Activated T-helper 1 cell treated with anti-CD3 and anti-CD28 coated beads, Interleukin-2, amount 50 U/mL, for 16 hours (primary cell): Measurements from ENCODE around the gene AASDH.
"Not testable (repeated sequence)": the region's sequence is repeated elsewhere in the genome, so short reads cannot be mapped to it uniquely, and the experiment has no call there.

ENCODE experiments used
- DNase-seq, 2 donors: peaks; one replicate each; pipeline ENCODE4 v3.0.0-alpha.2; 2020; ENCODE audit warnings: low read depth in 1 of 2, low spot score in 1 of 2

AASDH gene

DNA sequence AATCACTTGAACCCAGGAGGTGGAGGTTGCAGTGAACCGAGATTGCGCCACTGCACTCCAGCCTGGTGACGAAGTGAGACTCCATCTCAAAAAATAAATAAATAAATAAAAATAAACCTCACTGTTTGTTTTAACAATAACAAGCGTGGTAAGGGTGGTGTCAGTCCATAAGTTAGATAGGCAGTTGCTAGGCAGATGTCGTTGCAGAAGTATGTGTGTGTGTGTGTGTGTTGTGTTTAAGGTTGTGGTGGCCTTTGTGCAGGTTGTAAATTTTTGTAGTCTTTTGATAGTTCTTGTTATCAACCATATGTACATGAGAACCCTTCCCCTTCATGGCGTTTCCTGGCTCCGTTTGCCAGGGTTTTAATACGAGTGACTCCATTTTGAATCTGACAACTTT, 4.0 kb upstream of the AASDH start:
- DNase-seq = no peak

DNA sequence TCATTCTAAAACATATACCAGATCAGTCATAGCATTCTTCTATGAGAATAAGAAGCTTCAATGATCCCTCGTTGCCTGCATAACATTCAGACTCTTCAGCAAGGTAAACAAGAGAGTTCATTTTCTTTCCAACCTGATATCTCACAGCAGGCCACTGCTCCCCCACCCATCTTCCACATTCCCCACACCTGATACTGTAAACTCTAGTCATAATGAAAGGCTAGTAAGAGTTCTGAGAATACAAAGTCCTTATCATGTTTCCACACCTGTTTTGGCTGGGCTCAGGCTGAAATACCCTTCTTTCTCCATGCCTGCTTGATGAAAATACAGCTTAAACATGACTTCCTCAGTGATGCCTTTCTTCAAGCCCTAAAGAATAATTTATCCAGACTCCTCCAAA, 2.3 kb upstream of the AASDH start:
- DNase-seq = no peak

DNA sequence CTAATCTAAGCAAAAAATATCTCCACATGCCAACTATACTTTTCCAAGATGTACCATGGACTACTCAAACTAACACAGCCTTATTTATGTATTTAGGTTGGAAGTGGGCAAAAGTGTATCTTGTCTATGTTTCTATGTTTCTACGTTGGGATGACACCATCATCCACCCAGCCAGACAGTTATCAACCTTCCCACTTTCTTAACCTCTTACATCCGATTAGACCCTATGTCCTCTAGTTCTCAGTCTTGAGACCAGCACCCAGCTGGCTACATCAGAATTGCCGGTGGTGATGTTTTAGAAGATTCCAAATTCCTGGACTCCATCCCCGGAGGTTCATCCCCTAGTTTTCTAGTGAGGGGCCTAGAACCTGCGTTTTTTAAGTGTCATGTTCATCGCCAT, 1.0 kb upstream of the AASDH start:
- DNase-seq = no peak

DNA sequence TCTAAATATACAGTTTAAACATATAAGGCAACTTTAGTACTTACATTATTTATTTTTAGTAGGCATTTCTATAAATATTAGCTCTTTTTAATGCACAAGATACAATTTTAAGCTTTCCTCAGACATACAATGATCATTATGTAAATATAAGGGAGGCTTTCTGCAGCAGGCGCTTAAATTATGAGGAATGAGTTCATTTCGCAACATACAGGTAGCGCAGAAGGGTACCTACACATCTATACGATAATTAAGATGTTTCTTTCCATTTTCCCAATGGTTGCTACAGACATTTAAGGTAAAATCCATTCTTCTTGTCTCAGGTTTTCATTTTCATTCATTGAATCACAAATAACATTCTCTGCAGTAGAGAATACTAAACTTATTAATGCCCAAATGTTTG, 1.2 kb downstream of the AASDH start:
- no peak for DNase-seq

DNA sequence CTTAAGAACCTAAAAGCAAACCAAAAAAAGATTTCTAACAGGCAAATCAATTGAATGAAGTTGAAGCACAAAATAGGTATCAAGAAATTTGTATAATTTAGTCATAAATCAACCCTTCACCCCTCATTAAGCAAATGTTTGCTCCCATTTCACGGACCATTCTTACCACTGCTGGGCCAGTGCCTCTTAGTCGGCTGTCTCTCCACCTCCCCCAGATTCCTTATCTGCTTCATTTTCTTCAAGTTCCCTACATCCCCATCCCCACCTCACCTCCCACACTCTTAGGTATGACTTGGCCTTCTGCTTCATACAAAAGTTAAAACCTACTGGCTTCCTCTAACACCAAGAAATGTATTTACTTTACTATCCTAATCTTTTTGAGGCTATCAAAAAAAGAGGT, 11.8 kb downstream of the AASDH start:
- DNase-seq = no peak

DNA sequence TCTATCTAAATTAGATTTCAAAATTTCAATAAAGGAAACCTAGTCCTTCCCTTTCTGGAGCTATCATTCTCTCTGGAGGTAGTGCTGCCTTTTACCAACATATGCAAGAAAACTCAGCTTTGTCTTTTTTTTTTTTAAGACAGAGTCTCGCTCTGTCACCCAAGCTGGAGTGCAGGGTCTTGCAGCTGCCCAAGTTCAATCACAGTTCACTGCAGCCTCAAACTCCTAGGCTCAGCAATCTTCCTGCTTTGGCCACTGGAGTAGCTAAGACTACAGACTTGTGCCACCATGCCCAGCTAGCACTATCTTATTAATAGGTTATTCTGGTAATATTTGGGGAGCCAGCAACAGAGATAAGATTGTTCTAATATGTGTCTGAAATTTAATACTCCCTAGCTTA, 12.3 kb downstream of the AASDH start:
- no peak for DNase-seq

DNA sequence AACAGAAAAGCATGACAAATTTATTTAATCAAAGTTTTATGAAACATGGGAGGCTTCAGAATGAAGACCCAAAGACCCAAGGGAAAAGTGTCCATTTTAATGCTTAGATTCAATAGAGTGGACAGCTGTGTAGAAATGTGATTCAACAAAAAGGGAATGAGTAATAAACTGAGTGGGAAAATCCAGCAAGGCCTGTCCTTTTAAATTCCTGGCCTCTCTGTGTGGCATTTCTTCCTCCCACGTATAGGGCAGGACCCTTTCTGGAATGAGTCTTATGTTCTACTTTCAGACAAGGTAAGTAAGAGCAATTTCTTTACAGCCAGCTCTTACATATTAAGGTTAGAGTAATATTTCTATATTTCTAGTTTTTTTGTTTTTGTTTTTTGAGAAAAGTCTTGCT, 14.5 kb downstream of the AASDH start:
- DNase-seq = no peak

DNA sequence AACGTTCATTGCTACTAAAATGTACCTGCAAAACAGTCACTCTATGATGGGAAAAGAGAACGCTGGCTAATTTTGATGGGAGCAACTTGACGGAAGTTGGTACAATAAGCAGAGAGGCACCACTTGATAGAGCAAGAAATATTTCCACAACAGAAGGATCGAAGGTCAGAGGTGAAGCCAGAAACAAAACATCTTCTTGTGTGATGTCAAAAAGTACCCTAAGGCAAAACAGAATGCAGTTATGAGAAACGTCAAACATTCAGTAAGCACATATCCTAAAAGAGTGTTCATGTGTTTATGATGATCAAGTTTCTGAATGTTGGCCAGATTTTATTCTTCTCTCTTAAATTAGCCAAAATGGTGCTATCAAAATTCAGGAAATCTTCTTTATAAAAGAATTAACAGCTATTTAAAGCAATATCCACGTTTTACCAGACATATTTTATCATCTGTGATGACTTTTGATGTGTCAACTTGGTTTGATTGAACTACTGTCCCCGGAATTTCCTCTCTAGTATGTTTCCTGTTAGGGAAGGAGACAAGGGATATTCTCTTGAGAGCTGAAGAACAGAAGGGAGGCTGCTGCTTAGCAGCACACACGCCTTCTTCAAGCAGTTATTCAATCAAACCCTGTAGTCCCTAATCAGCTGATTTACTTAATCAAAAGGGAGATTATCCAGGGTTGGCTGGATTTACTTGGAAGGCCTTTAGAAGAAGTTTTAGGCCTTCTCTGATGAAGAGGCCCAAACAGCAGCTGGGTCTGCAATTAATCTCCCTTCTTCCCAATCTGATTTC, 15.7 kb downstream of the AASDH start:
- no peak for DNase-seq

DNA sequence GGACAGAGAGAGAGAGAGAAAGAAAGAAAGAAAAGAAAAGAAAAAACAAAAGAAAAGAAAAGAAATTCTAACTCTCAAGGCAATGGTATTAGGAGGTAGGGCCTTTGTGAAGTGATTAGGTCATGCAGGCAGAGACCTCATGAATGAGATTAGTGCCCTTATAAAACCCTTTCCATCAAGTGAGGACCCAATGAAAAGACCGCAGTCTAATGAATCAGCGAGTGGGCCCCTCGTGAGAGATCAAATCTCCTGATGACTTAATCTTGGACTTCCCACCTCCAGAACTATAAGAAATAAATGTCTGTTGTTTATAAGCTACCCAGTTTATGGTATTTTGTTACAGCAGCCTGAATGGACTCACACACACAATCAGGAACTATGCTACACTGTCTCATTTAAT, 16.9 kb downstream of the AASDH start:
- no peak for DNase-seq

DNA sequence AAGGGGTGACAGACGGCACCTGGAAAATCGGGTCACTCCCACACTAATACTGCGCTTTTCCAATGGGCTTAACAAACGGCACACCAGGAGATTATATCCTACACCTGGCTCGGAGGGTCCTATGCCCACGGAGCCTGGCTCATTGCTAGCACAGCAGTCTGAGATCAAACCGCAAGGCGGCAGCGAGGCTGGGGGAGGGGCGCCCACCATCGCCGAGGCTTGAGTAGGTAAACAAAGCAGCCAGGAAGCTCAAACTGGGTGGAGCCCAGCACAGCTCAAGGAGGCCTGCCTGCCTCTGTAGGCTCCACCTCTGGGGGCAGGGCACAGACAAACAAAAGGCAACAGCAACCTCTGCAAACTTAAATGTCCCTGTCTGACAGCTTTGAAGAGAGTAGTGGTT, 24.3 kb downstream of the AASDH start:
- not testable (repeated sequence) for DNase-seq

DNA sequence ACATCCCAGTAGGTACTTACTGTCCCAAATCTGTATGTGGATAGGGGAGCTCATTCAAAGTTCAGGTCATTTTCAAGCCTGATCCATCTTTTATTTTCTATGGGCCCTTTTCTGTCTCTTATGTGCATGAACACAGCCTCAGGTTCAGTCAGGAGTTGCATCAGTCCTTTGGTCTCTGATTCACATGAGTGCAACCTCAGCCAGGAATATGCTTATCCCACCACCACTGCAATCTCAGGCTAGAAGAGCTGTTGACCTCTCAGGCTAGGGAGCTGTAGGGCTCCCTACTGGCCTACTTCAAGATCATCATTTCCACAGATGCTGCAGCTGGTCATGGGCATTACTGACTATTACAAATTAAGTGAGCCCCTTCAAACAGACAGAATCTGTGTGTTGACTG, 27.2 kb downstream of the AASDH start:
- DNase-seq = no peak

DNA sequence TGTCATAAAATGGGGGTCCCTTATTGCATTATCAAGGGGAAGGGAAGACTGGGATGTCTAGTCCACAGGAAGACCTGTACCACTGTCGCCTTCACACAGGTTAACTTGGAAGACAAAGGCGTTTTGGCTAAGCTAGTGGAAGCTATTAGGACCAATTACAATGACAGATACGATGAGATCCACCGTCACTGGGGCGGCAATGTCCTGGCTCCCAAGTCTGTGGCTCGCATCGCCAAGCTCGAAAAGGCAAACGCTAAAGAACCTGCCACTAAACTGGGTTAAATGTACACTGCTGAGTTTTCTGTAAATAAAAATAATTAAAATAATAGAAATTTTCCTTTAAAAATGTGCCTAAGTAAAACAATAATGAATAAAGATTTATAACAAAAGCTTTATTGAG, 30.6 kb downstream of the AASDH start:
- DNase-seq = no peak

DNA sequence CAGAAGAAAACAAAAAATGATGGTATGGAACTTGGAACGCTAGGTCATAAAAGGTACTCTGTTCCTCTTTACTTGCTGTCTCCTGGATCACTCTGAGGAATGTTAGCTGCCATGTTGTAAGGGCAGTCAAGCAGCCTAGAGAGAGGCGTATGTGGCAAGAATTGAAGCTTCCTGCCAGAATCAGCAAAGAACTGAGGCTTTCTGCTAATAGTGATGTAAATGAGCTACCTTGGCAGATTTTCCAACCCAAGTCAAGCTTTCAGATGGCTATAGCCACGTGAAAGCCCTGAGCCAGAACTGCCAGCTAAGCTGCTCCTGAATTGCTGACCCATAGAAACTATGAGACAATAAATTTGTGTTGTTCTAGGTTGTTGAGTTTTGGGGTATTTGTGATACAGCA, 38.7 kb downstream of the AASDH start:
- no peak for DNase-seq

DNA sequence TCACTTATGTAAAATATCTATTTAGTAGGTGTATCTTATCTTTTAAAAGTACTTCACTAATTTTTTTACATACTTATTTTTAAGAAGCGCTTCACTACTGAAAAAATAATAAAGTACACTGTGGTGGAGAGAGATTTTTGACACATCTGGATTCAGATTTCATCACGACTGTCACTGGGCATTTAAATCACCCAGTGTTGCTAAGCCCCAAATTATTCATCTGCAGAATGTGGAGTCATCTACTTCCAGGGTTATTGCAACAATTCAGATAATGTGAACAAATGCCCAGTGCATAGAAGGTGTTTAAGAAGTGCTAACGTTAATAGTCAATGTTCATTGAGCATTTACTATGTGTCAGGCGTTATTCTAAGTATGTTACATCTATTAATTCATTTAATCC, 41.8 kb downstream of the AASDH start:
- DNase-seq = no peak

DNA sequence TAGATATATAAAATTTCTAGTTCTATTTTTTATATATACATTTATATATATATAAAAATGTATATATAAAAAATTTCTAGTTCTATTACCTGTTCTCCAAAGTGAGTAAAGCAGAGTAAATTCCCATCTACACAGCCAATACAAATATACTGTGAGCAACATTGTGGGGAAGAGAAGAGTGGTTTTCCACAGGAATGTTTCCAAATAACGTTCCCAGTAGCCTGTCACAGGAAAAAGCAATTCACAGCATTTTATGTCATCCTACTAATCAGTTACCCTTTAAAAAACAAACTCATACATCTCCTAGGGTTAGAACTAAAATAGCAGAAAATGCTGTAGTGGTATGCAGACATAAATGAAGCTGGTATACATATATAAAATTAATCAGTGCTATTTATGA, 44.5 kb downstream of the AASDH start:
- no peak for DNase-seq

DNA sequence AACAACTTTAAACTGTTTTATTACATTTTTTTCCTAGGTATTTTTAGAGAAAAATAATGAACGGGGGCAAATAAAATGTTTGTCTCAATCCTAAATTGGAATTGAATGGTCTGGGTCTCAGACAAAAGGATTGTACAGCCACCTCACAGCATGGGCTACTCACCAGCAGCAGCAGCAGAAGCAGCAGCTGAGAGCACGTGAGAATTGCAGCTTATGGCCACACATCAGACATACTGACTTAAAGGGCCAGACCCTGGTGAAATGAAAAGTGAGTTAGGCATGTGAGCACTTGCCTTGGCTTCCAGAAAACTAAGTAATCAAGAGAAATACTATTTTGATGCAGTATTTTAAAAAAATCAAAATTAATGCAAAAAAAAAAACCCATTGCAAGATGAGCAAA, 56.6 kb downstream of the AASDH start:
- no peak for DNase-seq

DNA sequence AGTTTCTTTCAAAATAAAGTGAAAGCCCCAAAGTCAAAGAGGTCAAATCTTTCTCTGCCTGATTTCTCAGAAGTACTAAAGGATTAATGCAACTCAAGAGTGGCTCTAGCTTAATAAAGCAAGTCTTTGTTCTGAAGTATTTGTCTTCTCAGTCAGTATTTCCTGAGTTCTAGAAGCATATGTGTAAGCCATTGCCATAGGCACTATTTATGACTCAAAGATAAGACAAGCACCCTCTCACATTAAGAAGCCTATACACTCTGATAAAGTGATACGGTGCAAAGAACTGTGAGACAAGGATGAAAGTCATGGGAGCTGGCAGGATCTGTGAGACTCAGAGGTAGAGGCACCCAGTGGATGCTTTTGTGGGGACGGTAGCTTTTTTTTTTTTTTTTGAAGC, 60.9 kb downstream of the AASDH start:
- DNase-seq = no peak

DNA sequence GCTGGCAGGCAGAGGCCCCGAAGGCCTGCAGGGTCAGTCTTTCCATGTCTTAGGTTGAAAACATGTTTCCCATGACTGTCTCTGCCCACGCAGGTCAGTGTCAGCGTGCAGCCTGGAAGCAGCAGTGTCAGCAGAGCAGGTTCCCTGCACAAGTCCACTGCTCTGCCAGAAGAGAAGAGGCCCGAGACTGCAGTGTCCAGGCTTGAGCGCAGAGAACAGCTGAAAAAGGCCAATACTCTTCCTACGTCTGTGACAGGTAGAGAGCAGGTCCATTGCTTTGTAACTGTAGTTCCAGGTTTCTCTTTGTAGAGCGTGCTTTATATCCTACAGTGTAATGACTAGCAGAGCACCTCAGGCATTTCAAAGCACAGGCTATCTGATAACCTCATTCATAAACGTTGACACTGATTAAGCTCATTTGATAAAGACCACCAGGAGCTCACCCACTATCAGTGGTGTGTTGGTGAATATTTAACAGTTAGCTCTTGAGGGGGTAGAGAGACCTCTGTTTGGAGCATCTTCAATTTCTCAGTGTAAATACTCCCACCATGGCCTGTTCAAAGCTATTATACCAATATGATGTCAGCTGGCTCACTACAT, 63.2 kb downstream of the AASDH start:
- no peak for DNase-seq

DNA sequence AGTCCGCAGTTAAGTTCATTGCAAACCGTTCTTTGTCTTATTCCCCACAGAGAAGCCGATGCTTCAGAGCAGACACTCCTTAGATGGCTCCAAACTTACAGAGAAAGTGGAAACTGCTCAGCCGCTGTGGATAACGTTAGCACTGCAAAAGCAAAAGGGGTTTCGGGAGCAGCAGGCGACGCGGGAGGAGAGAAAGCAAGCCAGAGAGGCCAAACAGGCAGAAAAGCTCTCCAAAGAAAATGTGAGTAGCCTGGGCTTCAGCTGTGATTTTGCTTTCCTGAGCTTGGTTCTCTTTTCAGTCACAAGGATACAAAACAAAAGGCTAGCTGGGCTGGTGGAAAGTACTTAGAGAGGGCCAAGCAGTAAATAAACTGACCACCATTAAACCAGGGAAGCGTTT, 64.0 kb downstream of the AASDH start:
- no peak for DNase-seq

DNA sequence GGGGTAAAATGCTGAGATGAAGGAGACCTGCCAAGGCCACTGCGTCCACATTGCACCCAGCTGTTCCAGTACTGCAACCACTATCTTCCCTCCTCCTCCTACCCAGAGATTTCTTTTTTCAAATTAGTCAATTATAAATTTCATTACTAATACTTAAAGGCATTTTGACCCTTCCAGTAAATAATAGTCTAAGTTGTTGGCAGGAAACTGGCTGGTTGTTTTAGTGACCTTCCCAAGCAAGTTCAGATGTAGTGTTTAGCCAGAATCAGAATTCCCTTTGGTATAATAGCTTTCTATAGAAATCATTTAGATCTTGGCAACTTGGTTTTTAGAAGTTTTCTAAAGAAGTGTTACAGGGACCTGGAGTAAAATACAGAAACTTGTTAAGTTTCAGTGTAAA, 66.0 kb downstream of the AASDH start:
- no peak for DNase-seq

DNA sequence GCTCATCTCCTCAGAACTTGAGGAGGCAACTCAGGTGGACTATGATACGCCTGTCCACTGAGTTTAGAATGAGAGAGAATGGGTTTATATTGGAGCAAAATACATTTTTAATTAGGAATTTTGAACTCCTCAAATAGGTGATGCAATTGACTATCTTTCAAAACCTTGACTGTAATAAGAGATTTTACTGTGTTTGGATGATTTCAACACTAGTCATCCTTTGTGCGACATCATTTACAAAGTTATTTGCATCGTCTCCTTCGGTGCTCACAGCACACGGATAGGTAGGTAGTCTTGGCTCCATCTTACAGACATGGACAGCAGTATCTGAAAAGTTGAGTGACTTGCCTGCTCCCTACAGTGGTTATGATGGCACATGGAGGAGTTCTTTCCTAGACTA, 67.0 kb downstream of the AASDH start:
- DNase-seq = no peak

DNA sequence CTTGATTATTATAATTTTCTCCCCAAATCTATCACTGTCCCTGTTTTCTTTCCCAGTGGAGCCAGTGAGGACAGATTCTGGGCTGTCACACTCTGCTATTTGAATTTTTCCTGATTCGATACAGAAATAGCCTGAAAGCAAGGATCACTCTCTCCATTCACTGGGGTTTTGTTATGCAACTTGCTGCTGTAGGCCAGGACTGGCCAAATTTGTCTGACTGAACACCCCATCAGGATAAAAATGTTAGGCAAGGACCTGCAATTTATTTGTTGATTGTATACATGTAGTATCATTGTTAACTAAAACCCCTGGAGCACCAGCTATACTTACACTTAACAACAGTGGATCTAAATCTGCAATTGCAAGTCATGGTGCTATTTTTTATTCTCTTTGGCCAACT, 68.7 kb downstream of the AASDH start:
- DNase-seq = no peak

DNA sequence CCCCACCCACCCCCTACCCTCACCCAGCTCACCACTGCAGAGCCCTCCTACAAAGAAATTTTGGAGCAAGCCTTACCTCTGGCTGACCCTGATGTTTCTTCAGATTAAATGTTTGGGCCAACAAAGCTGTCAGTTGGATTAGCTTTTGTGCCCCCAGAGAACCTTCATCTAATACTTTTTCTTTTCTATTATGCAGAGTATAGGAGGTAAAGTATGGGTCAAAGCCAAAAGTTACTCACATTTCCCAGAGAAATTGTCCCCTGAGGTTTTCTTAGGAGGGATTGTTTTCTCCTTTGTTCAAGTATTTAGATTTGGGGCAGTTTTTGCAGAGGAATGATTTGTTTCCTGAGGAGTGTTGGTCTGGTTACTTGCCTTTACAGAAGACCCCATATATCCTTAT, 69.5 kb downstream of the AASDH start:
- DNase-seq = no peak
